ENCODE data around the gene ZIC5. TPM values are rescaled to one million over a fixed set of nuclear protein-coding genes. Genes with fewer than 3 reads are reported as not detected.

The ZIC5 gene
- total RNA-seq, 1 experiment from 2014 or later: not detected

DNA sequence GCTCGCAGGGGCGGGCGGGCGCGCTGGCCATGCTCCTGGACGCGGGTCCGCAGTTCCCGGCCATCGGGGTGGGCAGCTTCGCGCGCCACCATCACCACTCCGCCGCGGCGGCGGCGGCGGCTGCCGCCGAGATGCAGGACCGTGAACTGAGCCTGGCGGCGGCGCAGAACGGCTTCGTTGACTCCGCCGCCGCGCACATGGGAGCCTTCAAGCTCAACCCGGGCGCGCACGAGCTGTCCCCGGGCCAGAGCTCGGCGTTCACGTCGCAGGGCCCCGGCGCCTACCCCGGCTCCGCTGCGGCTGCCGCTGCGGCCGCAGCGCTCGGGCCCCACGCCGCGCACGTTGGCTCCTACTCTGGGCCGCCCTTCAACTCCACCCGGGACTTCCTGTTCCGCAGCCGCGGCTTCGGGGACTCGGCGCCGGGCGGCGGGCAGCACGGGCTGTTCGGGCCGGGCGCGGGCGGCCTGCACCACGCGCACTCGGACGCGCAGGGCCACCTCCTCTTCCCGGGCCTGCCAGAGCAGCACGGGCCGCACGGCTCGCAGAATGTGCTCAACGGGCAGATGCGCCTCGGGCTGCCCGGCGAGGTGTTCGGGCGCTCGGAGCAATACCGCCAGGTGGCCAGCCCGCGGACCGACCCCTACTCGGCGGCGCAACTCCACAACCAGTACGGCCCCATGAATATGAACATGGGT is 10.6 kb upstream of the ZIC5 start:
- peak; percentile 9; the same call in 1 of the 2 replicates for ATAC-seq
- ChIA-PET POLR2A (ENCODE audit: unreplicated experiment) (no interaction called here), CTCF (no interaction called here)
- Histone ChIP-seq H3K4me2 (ENCODE audit: low read length) (peak overlapping the region; percentile 69), H3K36me3 (ENCODE audit: low read depth, low read length) (no peaks in the 10 kb centered on the region), H3K9me3 (ENCODE audit: low read length) (no peaks in the 10 kb centered on the region), H3K27me3 (ENCODE audit: low read length) (peaks cover 73% of the 10 kb centered on the region), H3F3A (ENCODE audit: low read length, unreplicated experiment) (no peaks in the 10 kb centered on the region), H3K79me2 (ENCODE audit: low read length) (no peaks in the 10 kb centered on the region), H3K27ac (ENCODE audit: low read length) (no peak overlapping the region), H3K9ac (ENCODE audit: low read length) (no peak overlapping the region), H4K20me1 (ENCODE audit: low read length) (no peaks in the 10 kb centered on the region), H3K9me2 (replicated peaks; ENCODE audit: low read length) (no peaks in the 10 kb centered on the region), H3K4me1 (ENCODE audit: insufficient read depth, low read length) (peaks cover 8% of the 10 kb centered on the region; the same call in 1 of the 2 replicates), H2AFZ (ENCODE audit: low read length) (0 out of 2 replicates have a peak overlapping the region, but pooled peaks have one; percentile 30), H3K4me3 (ENCODE audit: low read length) (peak overlapping the region; percentile 55)
- DNase-seq: no peak
- intact Hi-C loops (cut with micrococcal nuclease): no loop called here
- TF ChIP-seq EZH2 (IDR thresholded peaks at IDR 0.05; ENCODE audit: low read length, unreplicated experiment) (peak; percentile 55), CTCF (conservative IDR thresholded peaks at IDR 0.05; ENCODE audit: low read depth, low read length) (no peak)
- no TSS peak for BruUV-seq (replicated peaks)

GRCh38 chr13:99981735-99982035 is 10.1 kb upstream of the ZIC5 start, which contains the start of gene ZIC2:
TSS of gene ZIC2 (plus strand) at chr13:99981784. CDS start at chr13:99982065, 281 bp downstream.
- no peak for DNase-seq
- H3K9ac ChIP-seq (ENCODE audit: low read length): no peak within 1 kb of the TSS
- H3K27me3 ChIP-seq (ENCODE audit: low read length): peaks cover 68% of the 10 kb centered on the region

More at GRCh38 chr13:99981735-99982035, 10.1 kb upstream of the ZIC5 start, which contains the start of gene ZIC2:
- CTCF ChIA-PET: no interaction called here
- Histone ChIP-seq H3K4me1 (ENCODE audit: insufficient read depth, low read length) (peaks cover 8% of the 10 kb centered on the region; the same call in 1 of the 2 replicates), H3K36me3 (ENCODE audit: low read depth, low read length) (no peaks in the 10 kb centered on the region), H4K20me1 (ENCODE audit: low read length) (no peaks in the 10 kb centered on the region), H3F3A (ENCODE audit: low read length, unreplicated experiment) (no peaks in the 10 kb centered on the region), H3K4me3 (ENCODE audit: low read length) (peak within 1 kb of the TSS; percentile 61), H3K79me2 (ENCODE audit: low read length) (no peaks in the 10 kb centered on the region), H3K9me3 (ENCODE audit: low read length) (no peaks in the 10 kb centered on the region), H3K4me2 (ENCODE audit: low read length) (peak within 1 kb of the TSS; percentile 78), H3K9me2 (replicated peaks; ENCODE audit: low read length) (no peaks in the 10 kb centered on the region), H2AFZ (ENCODE audit: low read length) (0 out of 2 replicates have a peak within 1 kb of the TSS, but pooled peaks have one; percentile 57), H3K27ac (ENCODE audit: low read length) (no peak within 1 kb of the TSS)
- peak; percentile 15 for ATAC-seq
- TF ChIP-seq CTCF (conservative IDR thresholded peaks at IDR 0.05; ENCODE audit: low read depth, low read length) (no peak), EZH2 (IDR thresholded peaks at IDR 0.05; ENCODE audit: low read length, unreplicated experiment) (no peak), EZH2phosphoT487 (IDR thresholded peaks at IDR 0.05; ENCODE audit: borderline replicate concordance, low read length) (no peak)
- intact Hi-C loops (cut with micrococcal nuclease): no loop called here
- POLR2A ChIA-PET (ENCODE audit: unreplicated experiment): no interaction called here
- no TSS peak for BruUV-seq (replicated peaks)
